B cell (primary cell): Measurements from ENCODE around the gene TGOLN2. TPM values are rescaled to one million over a fixed set of nuclear protein-coding genes. Genes with fewer than 3 reads are reported as not detected.

Experiments used
- ATAC-seq: fragments of 200-7000 bp; cut with Tn5 transposase; one replicate; pipeline ENCODE4 v1.10.0; 2021; ENCODE audit warnings: low read depth, mild to moderate bottlenecking, moderate number of reproducible peaks, moderate library complexity
- CTCF ChIA-PET: fragments of 350-600 bp; sonication (Branson Sonifier 250); formaldehyde crosslinking; loops from one replicate; lab custom pipeline; 2021; ENCODE audit warnings: antibody characterized with exemption, inconsistent platforms; lab: Charles Lee
- POLR2A ChIA-PET: fragments of 350-600 bp; sonication (Branson Sonifier 250); formaldehyde crosslinking; loops from one replicate; lab custom pipeline; 2021; ENCODE audit warnings: antibody characterized with exemption; lab: Charles Lee
- DNase-seq: peaks from one replicate; pipeline ENCODE4 v3.0.0; 2013
- H2AFZ ChIP-seq: 2 replicates; pipeline ENCODE4 v1.6.1; 2012; ENCODE audit warnings: mild to moderate bottlenecking, low read depth, low read length; ENCODE audit not compliant: insufficient read depth, poor library complexity, severe bottlenecking
- H3K27ac ChIP-seq, 2 donors: 1 replicate in 1 of 2; 2 replicates in 1 of 2; pipeline ENCODE4 v1.5.1; 2012 to 2013; ENCODE audit warnings: low read length in 2 of 2, mild to moderate bottlenecking in 2 of 2, moderate library complexity in 1 of 2
- H3K27me3 ChIP-seq, 4 experiments: fragments of 200-600 bp in 1 of 4; sonication (generic) in 1 of 4; replicated peaks in 1 of 4; 1 replicate in 2 of 4; 2 replicates in 2 of 4; pipeline versions ENCODE4 v1.6.1 to v1.7.0; 2013 to 2016; ENCODE audit warnings: low read length in 3 of 4, mild to moderate bottlenecking in 2 of 4, mixed read lengths in 1 of 4, moderate library complexity in 1 of 4; ENCODE audit not compliant: insufficient read depth in 4 of 4, control insufficient read depth in 3 of 4; ENCODE audit errors: control extremely low read depth in 1 of 4
- H3K36me3 ChIP-seq, 2 experiments: replicated peaks in 1 of 2; 1 replicate in 1 of 2; 2 replicates in 1 of 2; pipeline versions ENCODE4 v1.6.1 to v1.7.1; 2013; ENCODE audit warnings: low read length in 1 of 2; ENCODE audit not compliant: insufficient read depth in 2 of 2, control insufficient read depth in 1 of 2; ENCODE audit errors: control extremely low read depth in 1 of 2, extremely low read depth in 1 of 2
- H3K4me1 ChIP-seq, 2 donors: fragments of 200-600 bp in 1 of 2; sonication (generic) in 1 of 2; 1 replicate in 1 of 2; 2 replicates in 1 of 2; pipeline versions ENCODE4 v1.5.1 to v1.6.1; 2013 to 2017; ENCODE audit warnings: low read length in 2 of 2; ENCODE audit not compliant: control insufficient read depth in 2 of 2, insufficient read depth in 2 of 2
- H3K4me2 ChIP-seq: replicated peaks from 2 replicates; pipeline ENCODE3; 2012; ENCODE audit warnings: mild to moderate bottlenecking, low read depth, low read length; ENCODE audit not compliant: poor library complexity, severe bottlenecking
- H3K4me3 ChIP-seq, 5 experiments: fragments of 200-600 bp in 1 of 5; sonication (generic) in 1 of 5; 1 replicate in 3 of 5; 2 replicates in 2 of 5; pipeline versions ENCODE4 v1.5.1 to v1.7.0; 2011 to 2016; ENCODE audit warnings: low read length in 4 of 5, mild to moderate bottlenecking in 4 of 5, low read depth in 2 of 5, control low read depth in 1 of 5, moderate library complexity in 1 of 5; ENCODE audit not compliant: insufficient read depth in 1 of 5; ENCODE audit errors: control extremely low read depth in 1 of 5, extremely low read depth in 1 of 5
- H3K79me2 ChIP-seq: fragments of 200-600 bp; sonication (generic); one replicate; pipeline ENCODE4 v1.6.0; 2016; ENCODE audit warnings: low read length; ENCODE audit not compliant: control insufficient read depth, insufficient read depth
- H3K9ac ChIP-seq: fragments of 200-600 bp; sonication (generic); 2 replicates; pipeline ENCODE4 v1.6.1; 2017; ENCODE audit warnings: mild to moderate bottlenecking, low read length, moderate library complexity
- H3K9me3 ChIP-seq, 3 donors: one replicate each; pipeline versions ENCODE4 v1.6.1 to v1.7.1; 2013; ENCODE audit warnings: low read length in 2 of 3; ENCODE audit not compliant: control insufficient read depth in 2 of 3, insufficient read depth in 1 of 3; ENCODE audit errors: control extremely low read depth in 1 of 3
- H4K20me1 ChIP-seq: 2 replicates; pipeline ENCODE4 v1.6.0; 2012; ENCODE audit warnings: mild to moderate bottlenecking, low read length; ENCODE audit not compliant: insufficient read depth, control insufficient read depth, poor library complexity, severe bottlenecking
- H3K27ac Mint-ChIP-seq: one replicate; pipeline ENCODE4 v1.8.0; 2021; ENCODE audit warnings: mixed read lengths
- H3K27me3 Mint-ChIP-seq: one replicate; pipeline ENCODE4 v1.8.0; 2021; ENCODE audit warnings: mixed read lengths
- H3K4me1 Mint-ChIP-seq: one replicate; pipeline ENCODE4 v1.8.0; 2021; ENCODE audit warnings: mixed read lengths
- H3K4me3 Mint-ChIP-seq: one replicate; pipeline ENCODE4 v1.8.0; 2021; ENCODE audit warnings: mixed read lengths
- H3K9me3 Mint-ChIP-seq: one replicate; pipeline ENCODE4 v1.8.0; 2022; ENCODE audit warnings: mixed read lengths; ENCODE audit not compliant: insufficient read depth
- EZH2 ChIP-seq: IDR thresholded peaks from 2 replicates; pipeline ENCODE4 v1.6.1; 2012; ENCODE audit warnings: borderline replicate concordance, low read depth, mild to moderate bottlenecking, moderate library complexity, low read length; ENCODE audit not compliant: insufficient read depth, poor library complexity, severe bottlenecking
- WGBS: methylation state at CpG from one replicate; pipeline ENCODE4 v1.1.5; 2013; ENCODE audit warnings: missing lambda C conversion rate; ENCODE audit not compliant: insufficient coverage; 5-methylcytosine and 5-hydroxymethylcytosine counted together
- intact Hi-C: fragments of 100-400 bp; cut with micrococcal nuclease; formaldehyde crosslinking; loops from one replicate; pipeline ENCODE4 v1.10.0; 2022
- polyA plus RNA-seq: library from polyadenylated mRNA; depleted of rRNA; stranded (reverse); fragments of >200 nt; gene quantifications from 2 replicates; pipeline ENCODE4 v1.2.3, GENCODE V29; 2012
- total RNA-seq, 2 donors: library from RNA; stranded (reverse); fragments of 120-200 nt in 1 of 2; gene quantifications; 1 replicate in 1 of 2; 2 replicates in 1 of 2; pipeline versions ENCODE4 v1.2.3 to v1.2.4, GENCODE V29; 2013 to 2022
- TF ChIP-seq, protein P1 (sequence below): fragments of 200-600 bp; IDR thresholded peaks from one replicate; pipeline ENCODE4 v1.8.0; 2022; ENCODE audit warnings: antibody characterized with exemption, mild to moderate bottlenecking

Gene TGOLN2
- total and polyA plus RNA-seq, 2 donors (not counting 1 experiment from before 2014, with no cell fraction given) = 106 to 172 TPM

DNA sequence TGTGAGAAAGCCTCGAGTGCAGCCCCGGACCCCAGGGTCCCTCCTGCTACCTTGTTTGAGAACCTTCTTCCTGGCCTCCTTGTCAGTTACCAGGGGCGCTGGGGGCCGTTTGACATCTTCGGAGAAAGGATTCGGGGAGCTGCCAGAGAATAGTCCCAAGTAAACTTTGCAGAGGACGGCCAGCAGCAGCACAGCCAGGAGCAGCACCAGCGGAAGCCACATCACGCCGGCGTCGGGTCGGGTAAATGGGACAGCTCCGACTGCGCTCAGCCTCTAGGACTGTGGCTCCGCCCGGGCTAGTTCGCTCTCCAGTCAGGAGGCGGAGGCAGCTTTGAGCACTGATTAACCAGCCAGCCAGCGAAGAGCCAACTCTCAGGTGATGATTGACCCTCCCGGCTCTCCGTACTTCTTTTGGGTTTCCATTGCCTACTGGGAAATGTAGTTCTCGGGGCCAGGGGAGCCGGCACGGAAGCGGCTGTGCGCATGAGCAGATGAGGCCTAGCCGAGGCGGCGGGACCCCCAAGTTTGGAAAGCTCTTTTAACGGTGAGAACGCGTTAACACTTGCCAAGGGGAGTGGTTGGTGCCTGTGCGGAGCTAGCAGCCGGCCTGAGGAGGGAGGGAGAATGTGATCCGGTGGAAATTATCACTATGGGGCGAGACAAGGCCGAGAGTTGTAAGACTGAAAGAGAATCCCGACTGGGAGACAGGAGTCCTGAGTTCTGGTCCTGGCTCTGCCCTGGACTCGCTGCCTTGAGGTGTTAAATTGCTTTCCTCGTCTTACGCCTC lies 26.7 kb upstream of the TGOLN2 start, which contains the start of the genes ELMOD3 and RETSAT:
Gene ELMOD3 (plus strand): TSS at position 484 of the 787 bp plus-strand sequence. CDS start 2,430 bp downstream, outside the sequence.
Gene RETSAT (minus strand): TSS at position 243 of the 787 bp plus-strand sequence. CDS start 21 bp downstream, at position 222.
- intact Hi-C loops = loop anchor here (1.0 to 5.0 kb wide), 7 partner anchors 26 to 263 kb away; partner anchors contain the start of genes CAPG, GGCX, MAT2A and USP39
- no peaks in the 10 kb centered on the region for H3K27me3 ChIP-seq
- H3K27ac ChIP-seq = peak within 1 kb of the TSS; percentile 81 to 95
- Mint-ChIP-seq H3K4me3 (peak within 1 kb of the TSS; percentile 95), H3K27me3 (no peaks in the 10 kb centered on the region), H3K27ac (peak within 1 kb of the TSS; percentile 95), H3K9me3 (no peaks in the 10 kb centered on the region), H3K4me1 (peaks cover 40% of the 10 kb centered on the region)
- H3K9ac ChIP-seq = peak within 1 kb of the TSS; percentile 100
- H2AFZ ChIP-seq = peak within 1 kb of the TSS; percentile 100
- DNase-seq = peak; percentile 98
- peak; percentile 99 for ATAC-seq
- peak within 1 kb of the TSS; percentile 60 to 100 (median 85) for H3K4me3 ChIP-seq
- H4K20me1 ChIP-seq = no peaks in the 10 kb centered on the region
- under 1% methylated on average over 42 of the region's 42 CpGs for WGBS
- ChIA-PET CTCF (interaction anchor here (0.7 to 1.8 kb wide), 7 partner anchors 27 to 379 kb away, joined by 3 to 5 read pairs (median 4); partner anchors contain the start of genes MAT2A and TGOLN2), POLR2A (interaction anchor here (0.6 to 2.4 kb wide), 9 partner anchors 28 to 184 kb away, joined by 3 to 25 read pairs (median 5); partner anchors contain the start of genes CAPG, MAT2A, SH2D6 and TGOLN2)
- no peak for TF ChIP-seq EZH2
- TF ChIP-seq, protein P1, sequence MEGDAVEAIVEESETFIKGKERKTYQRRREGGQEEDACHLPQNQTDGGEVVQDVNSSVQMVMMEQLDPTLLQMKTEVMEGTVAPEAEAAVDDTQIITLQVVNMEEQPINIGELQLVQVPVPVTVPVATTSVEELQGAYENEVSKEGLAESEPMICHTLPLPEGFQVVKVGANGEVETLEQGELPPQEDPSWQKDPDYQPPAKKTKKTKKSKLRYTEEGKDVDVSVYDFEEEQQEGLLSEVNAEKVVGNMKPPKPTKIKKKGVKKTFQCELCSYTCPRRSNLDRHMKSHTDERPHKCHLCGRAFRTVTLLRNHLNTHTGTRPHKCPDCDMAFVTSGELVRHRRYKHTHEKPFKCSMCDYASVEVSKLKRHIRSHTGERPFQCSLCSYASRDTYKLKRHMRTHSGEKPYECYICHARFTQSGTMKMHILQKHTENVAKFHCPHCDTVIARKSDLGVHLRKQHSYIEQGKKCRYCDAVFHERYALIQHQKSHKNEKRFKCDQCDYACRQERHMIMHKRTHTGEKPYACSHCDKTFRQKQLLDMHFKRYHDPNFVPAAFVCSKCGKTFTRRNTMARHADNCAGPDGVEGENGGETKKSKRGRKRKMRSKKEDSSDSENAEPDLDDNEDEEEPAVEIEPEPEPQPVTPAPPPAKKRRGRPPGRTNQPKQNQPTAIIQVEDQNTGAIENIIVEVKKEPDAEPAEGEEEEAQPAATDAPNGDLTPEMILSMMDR = no peak
- H3K4me2 ChIP-seq = peak within 1 kb of the TSS; percentile 97
- peaks cover 0 to 22% of the 10 kb centered on the region in 2 experiments for H3K36me3 ChIP-seq
- H3K4me1 ChIP-seq = peaks cover 19 to 26% of the 10 kb centered on the region in 2 donors
- peaks cover 57% of the 10 kb centered on the region for H3K79me2 ChIP-seq
- no peaks in the 10 kb centered on the region for H3K9me3 ChIP-seq
